Stimulated activated naive CD4-positive, alpha-beta T cell treated with Interleukin-2 at 50 U/mL for 16 hours (primary cell): ENCODE results near the gene FEM1A.
"Not testable (repeated sequence)": the region's sequence is repeated elsewhere in the genome, so short reads cannot be mapped to it uniquely, and the experiment has no call there.

Experiments used
- DNase-seq: peaks from one replicate; lab custom pipeline; 2025; lab: John Stamatoyannopoulos, UW

The FEM1A gene

GRCh38 chr19:4773047-4773640 is 18.4 kb upstream of the FEM1A start:
- DNase-seq = no peak

GRCh38 chr19:4774136-4774535 is 17.4 kb upstream of the FEM1A start:
- DNase-seq = no peak

- DNase-seq = no peak
Measured at GRCh38 chr19:4775627-4776152, 15.8 kb upstream of the FEM1A start.

GRCh38 chr19:4776436-4777211 is 14.9 kb upstream of the FEM1A start:
- no peak for DNase-seq

- not testable (repeated sequence) for DNase-seq
Measured at GRCh38 chr19:4778124-4778523, 13.4 kb upstream of the FEM1A start.

GRCh38 chr19:4780860-4781259 is 10.7 kb upstream of the FEM1A start:
- no peak for DNase-seq

- no peak for DNase-seq
Measured at GRCh38 chr19:4781801-4782200, 9.7 kb upstream of the FEM1A start.

GRCh38 chr19:4786412-4787016 is 5.0 kb upstream of the FEM1A start:
- DNase-seq = not testable (repeated sequence)

GRCh38 chr19:4792019-4792865 is 708 bp downstream of the FEM1A start:
- DNase-seq = not testable (repeated sequence)

- DNase-seq = not testable (repeated sequence)
Measured at GRCh38 chr19:4792866-4793195, 1.3 kb downstream of the FEM1A start.

GRCh38 chr19:4793278-4793677 is 1.7 kb downstream of the FEM1A start:
- not testable (repeated sequence) for DNase-seq

GRCh38 chr19:4794971-4795370 is 3.4 kb downstream of the FEM1A start:
- no peak for DNase-seq

GRCh38 chr19:4795400-4795799 is 3.9 kb downstream of the FEM1A start:
- DNase-seq = no peak

GRCh38 chr19:4800591-4801081 is 9.1 kb downstream of the FEM1A start:
- DNase-seq = no peak

GRCh38 chr19:4801085-4801619 is 9.6 kb downstream of the FEM1A start:
- DNase-seq = no peak

- DNase-seq = no peak
Measured at GRCh38 chr19:4802711-4803110, 11.2 kb downstream of the FEM1A start.

- DNase-seq = peak; percentile 49
Measured at GRCh38 chr19:4803736-4804695, 12.5 kb downstream of the FEM1A start.

GRCh38 chr19:4805140-4805539 is 13.6 kb downstream of the FEM1A start:
- DNase-seq = not testable (repeated sequence)

GRCh38 chr19:4806384-4806783 is 14.8 kb downstream of the FEM1A start:
- no peak for DNase-seq

GRCh38 chr19:4807188-4807587 is 15.7 kb downstream of the FEM1A start:
- no peak for DNase-seq
